ENCODE results near the gene RBM26.

Gene RBM26

DNA sequence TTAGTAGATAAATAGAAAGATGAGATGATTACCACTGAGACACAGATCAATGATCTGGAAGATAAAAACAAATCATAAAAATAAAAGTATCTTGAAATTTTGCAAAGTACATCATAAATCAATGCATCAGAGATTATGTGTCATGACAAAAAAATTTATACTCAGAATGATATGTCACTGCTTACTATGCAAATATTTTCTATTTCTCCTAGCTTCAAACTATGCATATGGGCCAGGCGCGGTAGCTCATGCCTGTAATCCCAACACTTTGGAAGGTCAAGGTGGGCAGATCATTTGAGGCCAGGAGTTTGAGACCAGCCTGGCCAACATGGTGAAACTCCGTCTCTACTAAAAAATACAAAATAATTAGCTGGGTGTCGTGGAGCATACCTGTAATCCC is 17.3 kb upstream of the RBM26 start:
- Histone ChIP-seq H3K36me3 (ENCODE audit: control insufficient read depth in 2 of 2, insufficient read depth in 2 of 2, low read length in 2 of 2) (no peaks in the 10 kb centered on the region), H3K4me3 (ENCODE audit: low read length in 2 of 2) (no peak overlapping the region), H3K4me1 (ENCODE audit: control insufficient read depth, insufficient read depth, low read length) (no peaks in the 10 kb centered on the region), H3K9ac (ENCODE audit: low read length in 2 of 2) (no peak overlapping the region), H3K27ac (ENCODE audit: low read length) (no peak overlapping the region), H3K9me3 (ENCODE audit: control insufficient read depth in 2 of 2, low read length in 2 of 2) (no peaks in the 10 kb centered on the region), H3K27me3 (ENCODE audit: control insufficient read depth in 1 of 2, insufficient read depth in 2 of 2, low read length in 2 of 2) (no peaks in the 10 kb centered on the region)

DNA sequence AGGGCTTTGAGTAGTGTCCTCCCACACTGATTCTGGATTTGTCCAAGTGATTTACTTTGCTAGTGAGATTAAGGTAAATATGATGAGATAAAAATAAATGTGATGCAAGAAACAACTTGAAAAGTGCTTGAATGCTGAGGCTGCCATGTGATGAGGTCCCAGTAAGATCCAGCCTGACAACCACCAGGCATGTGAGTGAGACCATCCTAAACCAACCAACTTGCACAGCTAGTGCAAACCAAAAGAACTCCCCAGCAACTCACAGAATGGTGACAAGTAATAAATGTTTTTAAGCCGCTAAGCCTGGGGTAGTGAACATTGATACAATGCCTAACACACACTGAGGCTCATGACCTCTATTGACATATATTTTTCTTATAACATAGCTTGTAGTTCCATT is 13.3 kb upstream of the RBM26 start:
- no peaks in the 10 kb centered on the region for H3K27me3 ChIP-seq (ENCODE audit: control insufficient read depth in 1 of 2, insufficient read depth in 2 of 2, low read length in 2 of 2)
- no peak overlapping the region for H3K9ac ChIP-seq (ENCODE audit: low read length in 2 of 2)
- H3K4me1 ChIP-seq (ENCODE audit: control insufficient read depth, insufficient read depth, low read length), result no peaks in the 10 kb centered on the region
- H3K27ac ChIP-seq (ENCODE audit: low read length), result no peak overlapping the region
- H3K4me3 ChIP-seq (ENCODE audit: low read length in 2 of 2), result no peak overlapping the region
- H3K9me3 ChIP-seq (ENCODE audit: control insufficient read depth in 2 of 2, low read length in 2 of 2), result no peaks in the 10 kb centered on the region
- H3K36me3 ChIP-seq (ENCODE audit: control insufficient read depth in 2 of 2, insufficient read depth in 2 of 2, low read length in 2 of 2), result no peaks in the 10 kb centered on the region

DNA sequence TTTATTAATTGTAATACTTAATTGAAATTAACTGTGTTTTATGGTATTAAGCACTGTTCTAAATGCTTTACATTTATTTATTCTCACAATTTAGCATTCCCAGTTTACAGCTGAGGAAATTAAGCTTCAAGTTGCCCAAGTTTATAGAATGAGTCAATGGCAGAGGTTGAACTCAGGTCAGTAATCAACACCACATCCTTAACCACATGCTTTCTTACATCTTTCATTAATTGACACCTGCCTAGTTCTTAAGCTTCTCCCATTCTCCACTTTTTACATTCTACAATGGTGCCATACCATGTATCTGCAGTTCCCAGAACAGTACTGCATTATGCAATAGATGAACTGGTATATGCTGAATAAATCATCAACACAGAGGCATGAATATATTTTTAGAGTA is 11.7 kb upstream of the RBM26 start:
- Histone ChIP-seq H3K9me3 (ENCODE audit: control insufficient read depth in 2 of 2, low read length in 2 of 2) (no peaks in the 10 kb centered on the region), H3K27me3 (ENCODE audit: control insufficient read depth in 1 of 2, insufficient read depth in 2 of 2, low read length in 2 of 2) (no peaks in the 10 kb centered on the region)

DNA sequence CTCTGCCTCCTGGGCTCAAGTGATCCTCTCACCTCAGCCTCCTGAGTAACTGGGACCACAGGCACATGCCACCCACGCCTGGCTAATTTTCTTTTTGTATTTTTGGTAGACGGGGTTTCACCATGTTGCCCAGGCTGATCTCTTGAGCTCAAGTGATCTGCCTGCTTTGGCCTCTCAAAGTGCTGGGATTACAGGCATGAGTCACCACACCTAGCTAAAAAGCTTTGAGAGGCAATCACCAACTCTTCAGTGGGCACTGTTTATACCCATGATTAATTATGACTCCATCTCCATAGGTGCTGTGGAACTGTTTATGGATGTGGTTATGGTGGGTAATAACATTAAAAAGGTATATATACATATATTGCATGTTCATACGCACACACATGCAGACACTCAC is 7.5 kb upstream of the RBM26 start:
- Histone ChIP-seq H3K27ac (ENCODE audit: low read length) (no peak overlapping the region), H3K36me3 (ENCODE audit: control insufficient read depth in 2 of 2, insufficient read depth in 2 of 2, low read length in 2 of 2) (no peaks in the 10 kb centered on the region), H3K27me3 (ENCODE audit: control insufficient read depth in 1 of 2, insufficient read depth in 2 of 2, low read length in 2 of 2) (no peaks in the 10 kb centered on the region), H3K4me3 (ENCODE audit: low read length in 2 of 2) (no peak overlapping the region), H3K9ac (ENCODE audit: low read length in 2 of 2) (no peak overlapping the region), H3K9me3 (ENCODE audit: control insufficient read depth in 2 of 2, low read length in 2 of 2) (no peaks in the 10 kb centered on the region), H3K4me1 (ENCODE audit: control insufficient read depth, insufficient read depth, low read length) (no peaks in the 10 kb centered on the region)

More for the DNA sequence above, 11.7 kb upstream of the RBM26 start:
- Histone ChIP-seq H3K4me1 (ENCODE audit: control insufficient read depth, insufficient read depth, low read length) (no peaks in the 10 kb centered on the region), H3K4me3 (ENCODE audit: low read length in 2 of 2) (no peak overlapping the region), H3K27ac (ENCODE audit: low read length) (no peak overlapping the region), H3K36me3 (ENCODE audit: control insufficient read depth in 2 of 2, insufficient read depth in 2 of 2, low read length in 2 of 2) (no peaks in the 10 kb centered on the region), H3K9ac (ENCODE audit: low read length in 2 of 2) (no peak overlapping the region)

DNA sequence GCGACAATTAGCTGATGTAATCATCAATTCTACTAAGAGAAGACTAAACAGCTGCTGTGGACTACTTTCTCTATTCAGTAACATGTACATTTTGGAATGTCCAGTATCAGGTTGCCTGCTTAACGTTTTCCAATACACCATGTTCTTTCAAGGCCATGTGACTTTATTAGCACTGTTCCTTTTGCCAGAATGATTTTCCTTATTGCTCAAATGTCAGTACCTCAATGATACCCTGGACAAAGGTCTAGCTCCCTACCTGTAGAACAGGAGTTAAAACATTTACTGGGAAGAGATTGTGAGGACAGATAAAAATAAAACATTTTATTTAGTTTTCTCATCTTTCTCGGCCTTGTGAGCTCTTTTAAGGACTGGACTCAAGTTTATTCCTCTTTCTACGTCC is 3.8 kb upstream of the RBM26 start:
- H3K27ac ChIP-seq (ENCODE audit: low read length), result no peak overlapping the region
- H3K9me3 ChIP-seq (ENCODE audit: control insufficient read depth in 2 of 2, low read length in 2 of 2), result no peaks in the 10 kb centered on the region
- no peak overlapping the region for H3K4me3 ChIP-seq (ENCODE audit: low read length in 2 of 2)
- no peaks in the 10 kb centered on the region for H3K27me3 ChIP-seq (ENCODE audit: control insufficient read depth in 1 of 2, insufficient read depth in 2 of 2, low read length in 2 of 2)
- no peaks in the 10 kb centered on the region for H3K36me3 ChIP-seq (ENCODE audit: control insufficient read depth in 2 of 2, insufficient read depth in 2 of 2, low read length in 2 of 2)
- no peak overlapping the region for H3K9ac ChIP-seq (ENCODE audit: low read length in 2 of 2)
- H3K4me1 ChIP-seq (ENCODE audit: control insufficient read depth, insufficient read depth, low read length), result peaks cover 7% of the 10 kb centered on the region

DNA sequence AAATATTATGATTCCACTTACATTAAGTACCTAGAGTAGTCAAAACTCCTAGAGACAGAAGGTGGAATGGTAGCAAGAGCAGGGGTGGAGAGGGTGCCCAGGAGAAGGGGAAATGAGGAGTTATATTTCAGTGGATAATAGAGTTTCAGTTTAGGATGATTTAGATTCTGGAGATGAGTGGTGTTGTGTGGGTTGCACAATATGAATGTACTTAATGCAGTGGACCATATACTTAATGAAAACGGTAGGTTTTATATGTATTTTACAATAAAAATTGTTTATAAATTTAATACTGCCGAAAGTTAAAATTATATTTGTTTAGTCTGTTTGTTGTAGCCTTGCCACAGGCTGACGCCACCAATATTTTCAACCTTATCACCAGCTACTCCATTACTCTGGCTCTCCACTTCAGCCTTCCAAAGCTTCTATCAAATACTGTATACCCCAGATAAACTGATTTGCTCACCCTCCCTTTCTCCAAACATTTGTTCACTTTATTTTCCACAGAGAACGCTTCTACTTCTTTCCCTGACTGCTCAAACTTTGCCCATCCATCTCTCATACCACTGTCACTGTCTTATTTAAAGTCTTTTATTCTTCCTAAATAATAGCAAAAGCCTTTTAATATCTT is 1.4 kb upstream of the RBM26 start:
- no peaks in the 10 kb centered on the region for H3K27me3 ChIP-seq (ENCODE audit: control insufficient read depth in 1 of 2, insufficient read depth in 2 of 2, low read length in 2 of 2)
- H3K4me1 ChIP-seq (ENCODE audit: control insufficient read depth, insufficient read depth, low read length), result peaks cover 20% of the 10 kb centered on the region
- no peak overlapping the region for H3K27ac ChIP-seq (ENCODE audit: low read length)
- no peak overlapping the region for H3K4me3 ChIP-seq (ENCODE audit: low read length in 2 of 2)
- H3K9me3 ChIP-seq (ENCODE audit: control insufficient read depth in 2 of 2, low read length in 2 of 2), result no peaks in the 10 kb centered on the region
- H3K9ac ChIP-seq (ENCODE audit: low read length in 2 of 2), result peak overlapping the region in 1 of 2 donors; percentile 100
- H3K36me3 ChIP-seq (ENCODE audit: control insufficient read depth in 2 of 2, insufficient read depth in 2 of 2, low read length in 2 of 2), result no peaks in the 10 kb centered on the region

DNA sequence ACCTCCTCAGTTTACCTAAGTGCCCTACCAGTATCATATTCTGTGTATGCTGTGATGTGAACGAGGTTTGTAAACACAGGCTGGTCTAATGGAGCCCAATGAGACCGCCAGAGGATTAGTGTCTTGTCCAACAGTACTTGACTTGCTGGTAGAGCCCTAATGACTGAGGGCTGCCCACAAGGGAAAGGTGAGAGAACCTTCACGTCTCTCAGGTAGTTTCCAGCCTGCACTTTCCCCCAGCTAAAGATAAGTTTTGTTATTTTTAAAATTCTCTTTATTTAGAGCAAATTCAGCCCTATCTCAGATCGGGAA is 498 bp upstream of the RBM26 start:
- Histone ChIP-seq H3K4me3 (ENCODE audit: low read length in 2 of 2) (peak overlapping the region; percentile 87 to 98), H3K9me3 (ENCODE audit: control insufficient read depth in 2 of 2, low read length in 2 of 2) (no peaks in the 10 kb centered on the region), H3K9ac (ENCODE audit: low read length in 2 of 2) (peak overlapping the region; percentile 96 to 100), H3K4me1 (ENCODE audit: control insufficient read depth, insufficient read depth, low read length) (peaks cover 20% of the 10 kb centered on the region), H3K27me3 (ENCODE audit: control insufficient read depth in 1 of 2, insufficient read depth in 2 of 2, low read length in 2 of 2) (no peaks in the 10 kb centered on the region), H3K27ac (ENCODE audit: low read length) (peak overlapping the region; percentile 84), H3K36me3 (ENCODE audit: control insufficient read depth in 2 of 2, insufficient read depth in 2 of 2, low read length in 2 of 2) (no peaks in the 10 kb centered on the region)

DNA sequence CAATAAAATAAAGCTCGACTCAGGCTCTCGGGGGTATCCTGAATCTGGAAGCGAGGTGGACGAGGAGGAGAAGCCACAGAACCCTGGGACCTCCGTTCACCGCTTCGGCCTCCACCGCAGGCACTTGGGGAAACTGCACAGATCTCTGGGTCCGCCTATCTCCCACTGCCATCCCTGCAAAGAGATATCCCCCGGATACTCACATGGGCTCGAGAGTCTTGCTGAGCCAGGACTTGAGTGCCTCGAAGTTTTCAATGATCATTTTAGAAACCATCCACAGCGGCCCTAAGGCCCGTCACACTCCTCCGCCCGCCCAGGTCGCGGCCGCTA is 589 bp downstream of the RBM26 start:
- Histone ChIP-seq H3K4me1 (ENCODE audit: control insufficient read depth, insufficient read depth, low read length) (peaks cover 20% of the 10 kb centered on the region), H3K27me3 (ENCODE audit: control insufficient read depth in 1 of 2, insufficient read depth in 2 of 2, low read length in 2 of 2) (no peaks in the 10 kb centered on the region), H3K36me3 (ENCODE audit: control insufficient read depth in 2 of 2, insufficient read depth in 2 of 2, low read length in 2 of 2) (no peaks in the 10 kb centered on the region), H3K9me3 (ENCODE audit: control insufficient read depth in 2 of 2, low read length in 2 of 2) (no peaks in the 10 kb centered on the region), H3K27ac (ENCODE audit: low read length) (peak overlapping the region; percentile 84), H3K9ac (ENCODE audit: low read length in 2 of 2) (peak overlapping the region; percentile 96 to 100), H3K4me3 (ENCODE audit: low read length in 2 of 2) (peak overlapping the region; percentile 87 to 98)

DNA sequence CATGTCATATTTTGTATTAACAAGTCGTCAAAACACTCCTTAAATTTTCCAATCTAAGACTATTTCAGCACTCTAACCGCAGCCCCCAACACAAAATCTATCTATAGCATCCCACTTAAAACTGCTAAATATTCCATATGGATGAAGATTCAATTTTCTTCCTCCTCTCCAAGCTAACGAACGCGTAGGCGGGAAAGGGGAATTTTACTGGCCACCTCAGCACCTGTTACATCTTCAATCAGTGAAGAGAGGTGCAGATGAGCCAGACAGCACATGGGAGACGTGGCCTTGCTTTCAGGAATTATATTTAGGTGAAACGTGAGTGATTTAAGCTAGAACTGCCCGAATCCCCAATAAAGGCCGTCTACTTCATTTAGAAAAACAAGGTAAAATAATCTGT is 1.1 kb downstream of the RBM26 start:
- no peaks in the 10 kb centered on the region for H3K36me3 ChIP-seq (ENCODE audit: control insufficient read depth in 2 of 2, insufficient read depth in 2 of 2, low read length in 2 of 2)
- peaks cover 20% of the 10 kb centered on the region for H3K4me1 ChIP-seq (ENCODE audit: control insufficient read depth, insufficient read depth, low read length)

DNA sequence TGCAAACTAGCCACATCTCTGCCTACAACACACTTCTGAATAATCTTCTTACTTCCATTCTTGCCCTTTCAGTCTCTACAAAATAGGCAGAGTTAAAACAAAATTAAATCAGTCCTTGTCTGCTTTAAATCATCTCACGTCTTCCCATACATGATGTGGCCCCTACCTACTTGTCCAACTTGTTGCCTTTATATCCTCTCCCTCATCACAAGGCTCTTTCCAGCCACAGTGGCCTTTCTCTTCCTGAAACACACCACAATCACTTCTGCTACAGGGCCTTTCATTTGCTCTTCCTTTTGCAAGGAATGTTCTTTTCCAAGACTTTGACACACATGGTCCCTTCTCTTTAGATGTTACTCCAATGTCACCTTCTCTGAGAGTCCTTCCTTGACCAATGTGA is 1.7 kb downstream of the RBM26 start:
- peak overlapping the region; percentile 96 to 100 for H3K9ac ChIP-seq (ENCODE audit: low read length in 2 of 2)
- no peaks in the 10 kb centered on the region for H3K9me3 ChIP-seq (ENCODE audit: control insufficient read depth in 2 of 2, low read length in 2 of 2)
- H3K4me1 ChIP-seq (ENCODE audit: control insufficient read depth, insufficient read depth, low read length), result peaks cover 20% of the 10 kb centered on the region
- peak overlapping the region; percentile 87 to 98 for H3K4me3 ChIP-seq (ENCODE audit: low read length in 2 of 2)
- no peaks in the 10 kb centered on the region for H3K27me3 ChIP-seq (ENCODE audit: control insufficient read depth in 1 of 2, insufficient read depth in 2 of 2, low read length in 2 of 2)
- no peak overlapping the region for H3K27ac ChIP-seq (ENCODE audit: low read length)
- no peaks in the 10 kb centered on the region for H3K36me3 ChIP-seq (ENCODE audit: control insufficient read depth in 2 of 2, insufficient read depth in 2 of 2, low read length in 2 of 2)

More for the DNA sequence above, 1.1 kb downstream of the RBM26 start:
- H3K27me3 ChIP-seq (ENCODE audit: control insufficient read depth in 1 of 2, insufficient read depth in 2 of 2, low read length in 2 of 2), result no peaks in the 10 kb centered on the region
- H3K4me3 ChIP-seq (ENCODE audit: low read length in 2 of 2), result peak overlapping the region; percentile 87 to 98
- H3K9me3 ChIP-seq (ENCODE audit: control insufficient read depth in 2 of 2, low read length in 2 of 2), result no peaks in the 10 kb centered on the region
- peak overlapping the region; percentile 84 for H3K27ac ChIP-seq (ENCODE audit: low read length)
- peak overlapping the region; percentile 96 to 100 for H3K9ac ChIP-seq (ENCODE audit: low read length in 2 of 2)

DNA sequence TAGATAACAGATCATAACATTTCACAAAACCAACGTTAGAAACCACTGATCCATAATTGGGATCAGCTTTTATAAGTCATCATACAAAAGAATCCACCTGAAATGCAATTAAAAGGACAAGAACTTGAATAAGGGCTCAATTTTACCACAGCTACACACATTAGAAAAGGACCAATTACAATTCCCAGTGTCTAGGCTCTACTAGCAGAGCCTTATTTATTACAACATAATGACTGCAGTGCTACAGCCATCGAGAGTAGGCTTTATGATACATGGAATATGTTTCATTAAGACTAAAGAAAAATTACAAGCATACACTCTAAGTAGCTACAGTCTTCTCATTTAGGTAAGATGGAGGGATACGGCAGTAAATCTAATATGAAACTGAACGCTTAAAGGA is 2.9 kb downstream of the RBM26 start:
- Histone ChIP-seq H3K4me3 (ENCODE audit: low read length in 2 of 2) (peak overlapping the region in 1 of 2 donors; percentile 87), H3K36me3 (ENCODE audit: control insufficient read depth in 2 of 2, insufficient read depth in 2 of 2, low read length in 2 of 2) (no peaks in the 10 kb centered on the region), H3K9ac (ENCODE audit: low read length in 2 of 2) (peak overlapping the region in 1 of 2 donors; percentile 2), H3K4me1 (ENCODE audit: control insufficient read depth, insufficient read depth, low read length) (peaks cover 20% of the 10 kb centered on the region), H3K9me3 (ENCODE audit: control insufficient read depth in 2 of 2, low read length in 2 of 2) (no peaks in the 10 kb centered on the region), H3K27ac (ENCODE audit: low read length) (no peak overlapping the region), H3K27me3 (ENCODE audit: control insufficient read depth in 1 of 2, insufficient read depth in 2 of 2, low read length in 2 of 2) (no peaks in the 10 kb centered on the region)
